CD4-positive, alpha-beta T cell treated with Interleukin-4 for 1 hour (primary cell): ENCODE measurements around the gene RSPH10B.
"Not testable (repeated sequence)": the region's sequence is repeated elsewhere in the genome, so short reads cannot be mapped to it uniquely, and the experiment has no call there.

ENCODE experiments used
- DNase-seq, 2 donors: peaks; one replicate each; pipeline ENCODE4 v3.0.0-alpha.2; 2020 to 2022

RSPH10B gene

DNA sequence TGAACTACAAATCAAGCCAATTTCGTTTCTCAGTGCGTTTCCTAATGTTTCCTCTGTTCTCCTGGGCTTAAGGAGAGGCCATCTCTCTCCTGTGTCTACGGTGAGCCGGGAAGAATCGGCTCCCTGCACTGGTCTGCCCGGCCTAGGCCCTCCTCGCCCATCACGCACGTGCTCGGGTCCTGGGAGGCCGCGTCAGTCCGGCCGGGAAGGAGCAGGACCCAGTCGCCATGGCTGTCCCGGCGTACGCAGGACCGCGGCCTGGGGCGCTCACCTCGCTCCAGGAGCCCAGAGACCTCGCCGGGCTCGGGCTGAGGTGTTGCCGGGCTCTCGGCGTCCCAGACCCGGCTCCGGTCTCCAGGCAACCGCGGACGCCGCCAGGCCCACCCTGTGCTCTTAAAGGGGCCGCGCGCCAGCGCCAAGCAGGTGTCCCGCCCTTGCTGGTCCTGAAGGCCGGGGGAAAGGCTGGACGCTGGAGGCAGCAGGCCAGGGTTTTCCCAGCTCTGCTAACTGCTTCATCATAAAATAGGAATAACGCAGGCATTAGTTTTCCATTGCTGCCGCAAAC is at the start of gene RSPH10B:
RSPH10B (minus strand) TSS at position 343 of the 565 bp plus-strand sequence. CDS start 3,573 bp downstream, outside the sequence.
- not testable (repeated sequence) for DNase-seq

DNA sequence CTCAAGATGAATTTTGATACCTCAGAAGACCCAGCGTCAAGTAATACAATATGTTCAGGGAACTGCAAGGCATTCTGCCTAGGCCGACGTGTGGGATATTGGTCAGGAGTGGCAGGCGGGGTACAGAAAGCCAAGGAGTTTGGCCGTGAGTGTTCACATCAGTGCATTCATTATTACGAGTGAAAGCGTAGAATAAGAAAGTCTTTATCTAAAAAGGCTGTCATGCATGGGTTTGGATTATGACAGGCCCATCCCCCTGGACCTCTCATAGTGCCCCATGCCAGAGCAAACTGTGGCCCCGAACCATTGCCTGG is 46.1 kb upstream of the RSPH10B start:
- DNase-seq: no peak

DNA sequence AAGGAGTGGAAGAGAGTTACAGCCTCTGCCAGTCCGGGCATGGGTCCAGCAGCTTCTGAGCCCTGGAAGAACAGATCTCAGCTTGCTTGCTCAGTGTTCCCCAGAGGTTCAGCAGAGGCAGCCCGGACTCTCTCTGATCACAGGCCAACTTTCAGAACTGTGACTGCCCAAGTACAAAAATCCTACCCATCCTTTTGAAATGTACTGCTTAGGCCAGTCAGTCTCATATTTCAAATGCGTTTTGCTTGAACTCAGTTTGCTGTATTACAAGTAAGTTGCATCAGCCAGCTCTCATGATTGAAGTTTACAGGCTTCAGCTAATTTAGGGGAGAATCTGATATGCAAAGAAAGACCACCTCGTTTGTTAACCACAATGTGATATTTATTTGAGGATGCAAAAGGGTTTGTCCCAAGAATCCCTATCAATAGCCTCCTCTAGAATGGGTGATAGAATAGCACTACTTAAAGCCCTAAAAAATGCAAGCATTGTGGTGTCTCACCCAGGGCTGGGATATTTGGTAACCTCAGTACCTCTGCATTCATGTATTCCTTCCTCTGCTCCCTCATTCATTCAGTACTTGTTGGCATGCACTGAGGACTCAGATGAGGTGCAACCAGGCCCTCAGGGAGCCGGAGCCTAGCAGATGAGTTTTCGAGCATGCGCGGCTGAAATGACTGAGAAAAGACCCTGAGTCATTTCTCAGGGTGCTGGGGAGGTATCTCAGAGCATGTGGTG is 45.6 kb upstream of the RSPH10B start:
- no peak for DNase-seq

DNA sequence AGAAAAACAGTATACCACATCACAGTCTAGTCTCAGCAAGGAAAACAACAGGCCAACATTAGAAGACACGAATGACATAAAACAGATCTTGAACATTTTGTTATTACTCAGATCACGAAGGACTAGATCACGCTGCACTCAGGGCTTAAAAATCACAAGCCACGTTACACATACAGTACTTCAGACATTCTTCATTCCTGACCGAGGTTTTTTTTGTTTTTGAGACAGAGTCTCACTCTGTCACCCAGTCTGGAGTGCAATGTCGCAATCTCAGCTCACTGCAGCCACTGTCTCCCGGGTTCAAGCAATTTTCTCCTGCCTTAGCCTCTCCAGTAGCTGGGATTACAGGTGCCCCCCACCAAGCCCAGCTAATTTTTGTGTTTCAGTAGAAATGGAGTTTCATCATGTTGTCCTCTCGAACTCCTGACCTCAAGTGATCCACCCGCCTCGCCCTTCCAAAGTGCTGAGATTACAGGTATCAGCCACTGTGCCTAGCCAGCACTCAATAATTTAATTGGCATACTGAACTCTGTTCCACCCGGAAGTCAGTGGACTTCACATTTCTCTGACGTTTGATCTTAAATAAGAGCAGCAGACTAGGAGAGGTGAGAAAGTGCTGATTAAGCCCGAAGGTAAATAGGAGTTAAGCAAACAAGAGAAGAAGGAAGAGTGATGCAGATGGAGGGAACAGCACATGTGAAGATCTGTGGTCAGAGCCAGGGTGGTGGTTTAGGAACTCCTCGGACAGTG is 42.0 kb upstream of the RSPH10B start:
- DNase-seq: no peak

DNA sequence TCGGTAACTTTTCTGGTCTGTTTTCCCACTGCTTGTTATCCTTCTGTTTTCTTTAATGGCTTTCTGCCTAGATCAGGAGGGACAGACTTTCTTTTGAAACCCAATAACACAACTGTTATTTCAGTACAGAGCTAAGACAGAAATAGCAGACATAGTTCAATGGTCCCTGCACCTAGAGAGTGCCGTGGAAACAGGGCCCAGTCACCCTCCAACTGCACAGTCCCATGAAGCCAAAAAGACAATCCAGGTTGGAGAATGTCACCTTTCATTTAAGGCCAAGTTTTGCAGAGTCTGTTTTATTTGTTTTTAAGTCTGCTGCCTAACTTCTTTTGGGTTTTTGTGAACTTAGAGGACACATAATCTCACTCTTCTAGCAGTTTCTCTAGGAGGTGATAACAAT is 41.1 kb upstream of the RSPH10B start:
- DNase-seq: no peak

DNA sequence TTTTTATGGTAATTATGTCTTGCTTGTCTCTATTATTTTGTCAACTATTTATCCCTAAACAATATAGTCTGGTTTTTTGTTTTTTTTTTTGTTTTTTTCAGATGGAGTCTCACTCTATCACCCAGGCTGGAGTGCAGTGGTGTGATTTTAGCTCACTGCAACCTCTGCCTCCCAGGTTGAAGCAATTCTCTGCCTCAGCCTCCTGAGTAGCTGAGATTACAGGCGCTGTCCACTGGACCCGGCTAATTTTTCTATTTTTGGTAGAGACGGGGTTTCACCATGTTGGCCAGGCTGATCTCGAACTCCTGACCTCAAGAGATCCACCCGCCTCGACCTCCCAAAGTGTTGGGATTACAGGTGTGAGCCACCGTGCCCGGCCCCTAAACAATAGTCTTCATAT is 39.9 kb upstream of the RSPH10B start:
- DNase-seq: not testable (repeated sequence)

DNA sequence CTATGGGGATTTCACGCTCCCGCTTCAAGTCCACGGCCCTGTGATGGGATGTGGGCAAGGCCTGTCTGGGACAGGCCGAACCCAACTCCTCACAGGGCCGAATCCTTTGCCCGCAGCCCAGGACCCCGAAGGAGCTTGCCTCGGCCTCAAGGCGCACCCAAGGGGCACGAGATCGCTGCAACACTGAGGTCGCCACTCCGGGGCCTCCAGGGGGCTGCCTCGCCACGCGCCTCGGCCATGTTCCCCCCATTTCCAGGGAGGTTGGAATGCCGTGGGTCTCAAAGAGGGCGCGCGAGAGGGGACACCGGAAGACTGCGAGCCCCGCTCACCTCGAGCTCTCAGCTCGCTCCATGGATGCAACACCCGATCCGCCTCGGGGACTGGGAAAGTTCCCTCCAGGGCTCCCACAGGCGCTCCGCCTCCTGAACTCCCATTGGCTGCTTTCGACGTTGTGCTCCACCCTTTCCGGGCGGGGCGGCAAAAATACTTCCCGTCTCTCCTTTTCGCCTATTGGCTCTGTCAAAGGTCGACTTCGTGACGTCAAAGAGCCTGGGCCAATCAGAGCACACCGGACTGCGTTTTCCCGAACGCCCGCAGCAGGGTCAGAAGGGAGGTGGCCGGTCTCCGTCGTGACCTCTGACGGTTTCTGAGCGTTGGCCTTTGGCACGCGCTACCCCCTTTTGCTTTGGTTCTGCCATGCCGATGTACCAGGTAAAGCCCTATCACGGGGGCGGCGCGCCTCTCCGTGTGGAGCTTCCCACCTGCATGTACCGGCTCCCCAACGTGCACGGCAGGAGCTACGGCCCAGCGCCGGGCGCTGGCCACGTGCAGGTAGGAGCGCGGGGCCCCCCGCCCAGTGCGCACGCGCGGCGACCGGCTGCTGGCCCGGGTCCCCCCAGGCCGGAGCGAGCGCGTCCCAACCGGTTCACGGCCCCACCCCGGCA is 38.5 kb upstream of the RSPH10B start, which contains the start of the genes AIMP2 and PMS2:
AIMP2 (plus strand) TSS at position 605 of the 944 bp plus-strand sequence; CDS start at position 697, 92 bp downstream.
PMS2 (minus strand) TSS at position 382 of the 944 bp plus-strand sequence; CDS start at position 352, 30 bp downstream.
- peak; percentile 96 to 97 for DNase-seq

DNA sequence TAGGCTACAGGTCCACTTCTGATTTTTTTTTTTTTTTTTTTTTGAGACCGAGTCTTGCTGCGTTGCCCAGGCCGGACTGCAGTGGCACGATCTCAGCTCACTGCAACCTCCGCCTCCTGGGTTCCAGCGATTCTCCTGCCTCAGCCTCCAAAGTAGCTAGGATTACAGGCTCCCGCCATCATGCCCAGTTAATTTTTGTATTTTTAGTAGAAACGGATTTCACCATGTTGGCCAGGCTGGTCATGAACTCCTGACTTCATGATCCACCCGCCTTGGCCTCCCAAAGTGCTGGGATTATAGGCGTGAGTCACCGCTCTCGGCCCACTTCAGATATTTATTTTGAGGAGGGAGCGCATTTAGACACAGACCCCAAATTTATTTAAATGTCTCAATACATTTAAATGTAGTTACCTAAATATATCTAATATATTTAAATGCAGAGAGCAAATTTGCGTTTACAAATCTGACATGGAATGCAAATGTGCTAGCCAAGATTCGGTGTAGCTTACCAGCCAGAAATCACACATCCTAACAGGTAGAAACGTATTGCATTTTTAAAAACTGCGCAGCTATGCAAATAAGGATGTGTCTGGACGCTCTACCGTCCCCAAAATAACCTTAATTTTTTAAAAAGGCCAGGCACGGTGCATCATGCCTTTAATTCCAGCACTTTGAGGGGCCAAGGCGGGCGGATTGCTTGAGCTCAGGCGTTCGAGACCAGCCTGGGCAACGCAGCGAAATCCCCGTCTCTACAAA is 37.5 kb upstream of the RSPH10B start:
- not testable (repeated sequence) for DNase-seq

DNA sequence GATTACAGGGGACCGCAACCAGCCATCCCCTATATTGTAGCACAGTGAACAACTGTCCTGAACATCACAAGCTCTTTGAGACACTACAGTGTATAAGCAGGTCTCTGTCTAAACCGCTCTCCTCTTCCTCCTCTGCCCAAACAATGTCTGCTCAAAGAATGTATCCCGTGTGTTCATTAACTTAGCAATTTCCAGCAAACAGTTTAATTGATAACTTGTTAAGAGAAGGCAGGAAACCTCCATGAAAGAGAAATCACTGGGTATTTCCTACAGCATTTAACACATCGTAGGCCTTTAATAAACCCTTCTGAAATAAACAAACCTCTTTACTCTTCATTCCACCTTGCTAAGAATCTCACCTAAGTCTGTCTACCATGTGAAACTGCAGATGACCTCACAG is 36.9 kb upstream of the RSPH10B start:
- no peak for DNase-seq

DNA sequence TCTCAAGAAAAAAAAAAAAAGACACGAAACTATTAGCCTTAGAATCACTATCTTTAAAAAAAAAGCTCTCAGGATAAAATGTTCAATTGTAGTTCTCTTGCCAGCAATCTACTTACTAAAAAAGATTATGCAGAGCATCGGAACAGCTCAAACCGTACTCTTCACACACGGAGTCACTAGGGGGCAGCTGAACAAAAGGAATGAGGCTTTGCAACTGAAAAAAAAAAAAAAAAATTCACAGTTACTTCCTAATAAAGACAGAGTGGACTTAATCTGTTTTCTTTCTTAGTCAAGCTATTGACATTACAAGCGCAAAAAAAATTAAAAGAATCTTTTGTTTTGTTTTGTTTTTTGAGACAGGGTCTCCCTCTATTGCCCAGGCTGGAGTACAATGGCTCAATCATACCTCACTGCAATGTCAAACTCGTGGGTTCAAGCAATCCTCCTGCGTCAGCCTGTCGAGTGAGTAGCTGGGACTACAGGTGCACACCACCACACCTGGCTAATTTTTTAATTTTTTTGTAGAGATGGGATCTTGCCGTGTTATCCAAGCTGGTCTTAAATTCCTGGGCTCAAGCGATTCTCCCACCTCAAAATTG is 26.8 kb upstream of the RSPH10B start:
- DNase-seq: peak; percentile 63 to 70

DNA sequence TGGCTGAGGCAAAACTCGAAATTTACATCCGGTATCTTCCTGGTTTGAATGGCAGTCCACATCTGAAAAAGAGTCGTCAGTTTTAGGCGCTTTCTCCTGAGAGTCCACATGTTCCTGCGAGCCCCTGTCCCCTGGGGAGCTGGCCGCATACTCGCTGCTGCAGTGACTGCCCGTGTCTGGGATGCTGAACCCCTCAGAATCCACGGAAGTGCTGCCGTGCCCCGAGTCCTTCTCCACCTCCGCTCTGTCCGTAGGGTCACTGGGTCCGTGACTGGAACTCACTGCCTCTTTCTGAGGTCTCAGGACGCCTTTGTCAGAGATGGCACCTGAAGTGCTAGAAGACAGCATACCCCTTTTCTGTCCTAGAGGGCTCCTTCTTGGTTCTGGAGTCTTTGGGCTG is 16.6 kb upstream of the RSPH10B start:
- DNase-seq: not testable (repeated sequence)

DNA sequence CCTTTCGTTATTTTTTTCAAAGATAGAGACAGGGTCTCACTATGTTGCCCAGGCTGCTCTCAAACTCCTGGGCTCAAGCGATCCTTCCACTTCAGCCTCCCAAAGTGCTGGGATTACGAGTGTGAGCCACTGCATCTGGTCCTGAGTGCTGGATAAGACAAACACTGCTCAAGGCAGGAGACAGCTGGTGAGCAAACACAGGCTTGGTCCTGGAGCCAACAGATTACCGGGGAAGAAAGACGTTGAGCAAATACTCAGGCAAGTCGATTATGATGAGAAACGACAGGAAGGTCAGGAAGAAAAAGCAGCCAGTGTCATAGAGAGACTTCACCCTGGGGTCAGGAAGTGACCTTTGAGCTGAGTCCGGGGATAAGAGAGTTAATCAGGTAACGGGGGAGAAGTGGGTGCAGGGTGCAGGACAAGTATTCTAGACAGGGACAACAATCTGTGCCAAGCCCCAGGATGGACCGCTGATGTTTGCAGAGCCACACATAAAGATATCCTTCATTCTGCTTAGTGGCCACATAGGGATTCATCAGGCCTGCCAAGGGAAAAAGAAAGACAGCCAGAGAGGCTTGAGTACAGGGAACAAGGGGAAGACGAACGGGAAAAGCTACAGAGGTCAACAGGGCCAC is 9.3 kb upstream of the RSPH10B start:
- not testable (repeated sequence) for DNase-seq

DNA sequence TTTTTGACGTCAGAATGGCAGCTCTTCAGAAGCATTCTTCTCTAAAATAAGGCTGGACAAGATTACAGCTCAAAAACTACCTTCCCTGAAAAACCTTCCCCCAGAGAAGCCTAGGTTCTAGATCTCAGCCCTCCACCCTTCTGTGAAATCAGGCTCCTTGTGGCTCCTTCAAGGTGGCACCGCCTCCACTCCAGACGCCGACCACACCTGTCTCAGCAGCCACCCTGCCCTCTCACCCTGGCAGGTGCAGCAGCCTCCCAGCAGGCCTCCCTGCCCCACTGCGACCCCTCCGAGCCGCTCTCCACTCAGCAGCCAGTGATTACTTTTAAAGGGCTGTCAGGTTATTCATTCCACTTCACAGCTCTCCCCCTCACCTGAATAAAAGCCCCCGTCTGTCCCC is 3.1 kb upstream of the RSPH10B start:
- not testable (repeated sequence) for DNase-seq

DNA sequence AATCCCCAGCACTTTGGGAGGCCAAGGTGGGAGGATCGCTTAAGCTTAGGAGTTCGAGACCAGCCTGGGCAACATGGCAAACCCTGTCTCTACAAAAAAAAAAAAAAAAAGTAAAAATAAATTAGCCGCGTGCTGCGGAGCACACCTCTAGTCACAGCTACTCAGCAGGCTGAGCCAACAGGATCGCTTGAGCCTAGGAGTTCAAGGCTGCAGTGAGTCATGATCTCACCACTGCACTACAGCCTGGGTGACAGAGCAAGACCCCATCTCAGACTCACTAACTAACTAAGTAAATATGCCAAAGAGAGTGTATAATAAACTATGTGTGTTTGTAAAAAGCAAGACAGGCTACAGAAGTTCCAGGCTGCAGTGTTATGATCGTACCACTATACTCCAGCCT is 6.7 kb downstream of the RSPH10B start:
- not testable (repeated sequence) for DNase-seq

DNA sequence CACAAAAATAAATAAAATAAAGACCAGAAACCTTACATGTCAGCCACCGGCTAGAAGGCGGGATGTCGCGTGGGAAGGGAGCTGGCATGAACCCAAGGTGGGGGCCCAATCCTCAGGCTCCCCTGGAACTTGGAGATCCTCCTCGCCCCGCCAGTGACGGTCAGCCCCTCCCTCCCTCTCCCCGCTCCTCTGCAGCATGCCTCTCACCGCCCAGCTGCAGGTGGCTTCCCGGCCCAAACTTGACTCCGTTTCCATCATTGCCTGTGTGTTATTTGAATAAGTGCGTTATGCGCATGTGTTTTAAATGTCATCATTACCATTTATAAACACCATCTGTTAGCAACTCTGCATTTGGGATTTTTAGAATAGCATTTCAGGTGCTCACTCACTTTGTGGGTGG is 7.3 kb downstream of the RSPH10B start:
- not testable (repeated sequence) for DNase-seq

DNA sequence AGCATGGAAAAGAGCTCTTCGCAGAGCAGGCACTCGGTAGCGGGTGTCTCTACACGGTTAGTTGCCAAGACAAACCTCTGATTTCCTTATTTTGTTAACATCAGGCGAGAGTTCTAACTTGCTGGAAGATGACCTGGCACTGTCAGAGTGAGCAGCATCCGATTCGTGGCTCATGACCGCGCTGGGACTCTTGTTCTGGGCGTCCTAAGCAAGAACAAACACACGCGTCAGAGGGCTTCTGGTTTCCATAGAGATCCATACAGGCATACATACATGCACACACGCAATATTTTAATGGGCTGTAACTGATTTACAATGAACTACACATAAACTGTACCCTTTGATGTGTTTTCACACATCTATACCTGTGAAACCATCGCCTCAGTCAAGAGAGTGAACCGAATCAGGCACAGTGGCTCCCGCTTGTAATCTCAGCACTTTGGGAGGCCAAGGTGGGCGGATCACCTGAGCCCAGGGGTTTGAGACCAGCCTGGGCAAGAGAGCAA is 35.5 kb downstream of the RSPH10B start:
- not testable (repeated sequence) for DNase-seq

DNA sequence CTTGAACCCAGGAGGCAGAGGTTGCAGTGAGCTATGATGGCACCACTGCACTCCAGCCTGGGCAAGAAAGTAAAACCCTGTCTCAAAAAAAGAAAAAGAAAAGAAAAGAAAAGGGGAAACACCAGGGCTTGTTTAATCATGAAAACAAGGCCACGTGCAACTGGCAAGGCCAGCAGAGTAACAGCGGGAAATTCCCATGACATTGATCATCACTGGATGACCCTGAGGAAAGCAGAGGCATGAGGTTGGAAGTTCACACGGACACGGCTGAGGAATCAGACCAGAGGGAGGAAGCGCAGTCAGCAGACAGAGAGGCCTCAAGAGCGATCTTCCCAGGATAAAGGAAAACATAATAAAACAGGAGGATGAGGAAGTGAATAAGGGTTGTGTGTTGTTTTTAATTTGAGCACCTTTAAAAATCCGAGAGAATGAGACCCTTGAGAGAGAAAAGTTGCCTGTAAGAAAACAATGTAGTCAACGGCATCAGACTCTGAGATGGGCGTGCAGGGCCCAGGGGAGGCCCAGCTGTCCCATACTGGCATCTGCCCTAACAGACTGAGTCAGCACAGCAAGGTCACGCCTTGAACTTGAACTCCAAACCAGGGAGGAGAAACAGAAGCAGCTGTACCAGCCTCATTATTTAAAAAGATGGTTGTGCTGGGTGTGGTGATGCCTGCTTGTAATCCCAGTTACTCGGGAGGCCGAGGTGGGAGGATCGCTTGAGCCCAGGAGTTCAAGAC is 38.4 kb downstream of the RSPH10B start:
- not testable (repeated sequence) for DNase-seq

DNA sequence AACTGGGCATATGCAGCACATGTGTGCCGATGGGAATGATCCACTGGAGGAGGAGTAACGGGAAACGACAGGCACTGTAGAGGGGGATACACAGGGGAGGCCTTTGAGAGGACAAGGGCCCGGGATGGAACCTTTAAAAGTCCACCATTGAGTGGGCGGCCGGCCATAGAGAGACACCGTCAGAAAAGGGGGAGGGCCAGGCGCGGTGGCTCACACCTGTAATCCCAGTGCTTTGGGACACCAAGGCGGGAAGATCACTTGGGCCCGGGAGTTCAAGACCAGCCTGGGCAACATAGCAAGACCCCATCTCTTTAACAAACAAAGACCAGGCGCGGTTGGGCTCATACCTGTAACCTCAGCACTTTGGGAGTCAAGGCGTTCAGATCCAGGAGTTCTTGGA is 39.2 kb downstream of the RSPH10B start:
- not testable (repeated sequence) for DNase-seq

DNA sequence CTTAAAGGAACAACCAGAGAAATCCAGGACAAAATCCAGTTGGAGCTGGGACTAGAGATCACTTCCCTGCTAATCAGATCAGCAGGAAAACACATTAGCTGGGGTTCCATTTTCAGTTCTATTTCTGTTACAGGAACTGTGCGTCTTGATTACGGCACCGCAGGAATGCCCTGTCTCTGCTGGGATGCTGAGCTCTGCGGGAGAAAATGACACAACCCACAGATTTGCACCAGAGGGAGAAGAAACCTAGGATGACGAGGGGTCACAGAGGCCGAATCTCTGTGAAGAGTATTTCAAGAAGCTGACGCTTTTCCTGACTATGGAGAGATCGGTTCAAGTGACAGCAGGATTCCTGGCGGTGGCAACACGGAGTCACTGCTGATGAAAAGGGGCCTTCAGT is 40.2 kb downstream of the RSPH10B start:
- DNase-seq: not testable (repeated sequence)
